Gastroesophageal sphincter (tissue), 4 donors: Measurements from ENCODE around the gene PLCB1. TPM values are rescaled to one million over a fixed set of nuclear protein-coding genes. Genes with fewer than 3 reads are reported as not detected.
"Not testable (repeated sequence)": the region's sequence is repeated elsewhere in the genome, so short reads cannot be mapped to it uniquely, and the experiment has no call there.

Experiments used
- ATAC-seq: fragments of 150-250 bp; one replicate; pipeline ENCODE4 v1.9.1; 2016; ENCODE audit warnings: mild to moderate bottlenecking, moderate library complexity
- H3K27ac ChIP-seq, 4 donors: fragments of 200-600 bp; sonication (generic) in 3 of 4; 1 replicate in 3 of 4; 2 replicates in 1 of 4; pipeline ENCODE4 v1.5.1; 2016 to 2019
- H3K27me3 ChIP-seq: fragments of 200-600 bp; sonication (generic); one replicate; pipeline ENCODE4 v1.5.1; 2019
- H3K36me3 ChIP-seq, 2 donors: fragments of 200-600 bp; sonication (generic); one replicate each; pipeline ENCODE4 v1.5.1; 2019; ENCODE audit warnings: control low read depth in 1 of 2
- H3K4me1 ChIP-seq, 3 donors: fragments of 200-600 bp; sonication (generic); 1 replicate in 2 of 3; 2 replicates in 1 of 3; pipeline ENCODE4 v1.5.1; 2016 to 2019; ENCODE audit warnings: control low read depth in 2 of 3
- H3K4me3 ChIP-seq, 2 donors: fragments of 200-600 bp; sonication (generic); one replicate each; pipeline ENCODE4 v1.5.1; 2019; ENCODE audit warnings: mild to moderate bottlenecking in 1 of 2, moderate library complexity in 1 of 2
- H3K9me3 ChIP-seq, 3 donors: fragments of 200-600 bp; sonication (generic); one replicate each; pipeline ENCODE4 v1.5.1; 2017 to 2019; ENCODE audit warnings: control low read depth in 2 of 3
- EP300 ChIP-seq: sonication (generic); formaldehyde crosslinking; IDR thresholded peaks from one replicate; pipeline ENCODE4 v1.6.1; 2017; ENCODE audit warnings: antibody characterized with exemption, mild to moderate bottlenecking
- POLR2A ChIP-seq, 2 donors: fragments of 450-650 bp; IDR thresholded peaks; one replicate each; pipeline ENCODE4 v1.6.1; 2017; ENCODE audit warnings: antibody characterized with exemption in 2 of 2, mild to moderate bottlenecking in 2 of 2, moderate library complexity in 1 of 2
- POLR2AphosphoS5 ChIP-seq: sonication (generic); formaldehyde crosslinking; IDR thresholded peaks from one replicate; pipeline ENCODE4 v1.6.1; 2017; ENCODE audit warnings: antibody characterized with exemption
- WGBS, 2 donors: methylation state at CpG; one replicate each; pipeline ENCODE4 v1.1.5; 2018; ENCODE audit warnings: low coverage in 1 of 2; 5-methylcytosine and 5-hydroxymethylcytosine counted together
- total RNA-seq, 4 donors: library from RNA; depleted of rRNA; stranded (reverse); fragments of >200 nt; gene quantifications; one replicate each; pipeline ENCODE4 v1.1.0, GENCODE V29; 2016
- TF ChIP-seq, protein P1 (sequence below), 4 experiments: fragments of 200-600 bp in 2 of 4; fragments of 450-650 bp in 2 of 4; sonication (generic) in 1 of 4; IDR thresholded peaks; one replicate each; pipeline ENCODE4 v1.5.1; 2017 to 2019; ENCODE audit warnings: antibody characterized with exemption in 4 of 4, mild to moderate bottlenecking in 2 of 4, moderate library complexity in 2 of 4

PLCB1 gene
- total RNA-seq, 4 donors from 2014 or later: 60.8 to 104 (median 69.0) TPM

DNA sequence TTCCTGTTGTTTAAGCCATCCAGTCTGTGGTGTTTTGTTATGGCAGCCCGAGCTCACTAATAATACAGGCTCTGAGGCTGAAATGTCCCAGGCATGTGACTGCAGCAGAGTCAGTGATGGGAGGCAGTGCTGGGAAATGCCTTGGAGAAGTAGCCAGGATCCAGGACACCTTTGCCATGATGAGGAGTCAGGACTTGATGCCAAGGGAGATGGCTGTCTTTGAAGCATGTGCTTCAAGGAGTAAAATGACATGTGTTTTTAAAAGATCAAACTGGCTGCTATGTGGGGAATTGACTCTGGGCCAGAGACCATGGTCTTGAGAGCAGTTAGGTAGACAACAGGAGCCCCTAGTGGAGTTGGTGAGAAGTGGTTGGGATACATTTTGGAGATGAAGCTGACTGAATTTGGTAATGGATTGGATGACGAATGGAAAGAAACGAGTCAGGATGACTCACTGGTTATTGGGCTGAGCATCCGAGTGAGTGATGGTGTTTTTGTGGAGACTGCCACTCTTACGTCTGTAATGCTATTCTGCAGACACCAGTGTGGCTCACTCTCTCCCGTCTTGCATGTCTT, 322.2 kb downstream of the PLCB1 start:
- Histone ChIP-seq H3K27ac (no peak overlapping the region), H3K9me3 (no peaks in the 10 kb centered on the region), H3K4me1 (peaks cover 6 to 24% (median 6%) of the 10 kb centered on the region in 3 donors), H3K4me3 (no peak overlapping the region), H3K36me3 (no peaks in the 10 kb centered on the region), H3K27me3 (no peaks in the 10 kb centered on the region)
- TF ChIP-seq, protein P1, sequence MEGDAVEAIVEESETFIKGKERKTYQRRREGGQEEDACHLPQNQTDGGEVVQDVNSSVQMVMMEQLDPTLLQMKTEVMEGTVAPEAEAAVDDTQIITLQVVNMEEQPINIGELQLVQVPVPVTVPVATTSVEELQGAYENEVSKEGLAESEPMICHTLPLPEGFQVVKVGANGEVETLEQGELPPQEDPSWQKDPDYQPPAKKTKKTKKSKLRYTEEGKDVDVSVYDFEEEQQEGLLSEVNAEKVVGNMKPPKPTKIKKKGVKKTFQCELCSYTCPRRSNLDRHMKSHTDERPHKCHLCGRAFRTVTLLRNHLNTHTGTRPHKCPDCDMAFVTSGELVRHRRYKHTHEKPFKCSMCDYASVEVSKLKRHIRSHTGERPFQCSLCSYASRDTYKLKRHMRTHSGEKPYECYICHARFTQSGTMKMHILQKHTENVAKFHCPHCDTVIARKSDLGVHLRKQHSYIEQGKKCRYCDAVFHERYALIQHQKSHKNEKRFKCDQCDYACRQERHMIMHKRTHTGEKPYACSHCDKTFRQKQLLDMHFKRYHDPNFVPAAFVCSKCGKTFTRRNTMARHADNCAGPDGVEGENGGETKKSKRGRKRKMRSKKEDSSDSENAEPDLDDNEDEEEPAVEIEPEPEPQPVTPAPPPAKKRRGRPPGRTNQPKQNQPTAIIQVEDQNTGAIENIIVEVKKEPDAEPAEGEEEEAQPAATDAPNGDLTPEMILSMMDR (IDR thresholded peaks at IDR 0.05): peak in 2 of 4 experiments; percentile 32 to 38
- no peak for TF ChIP-seq POLR2A (IDR thresholded peaks at IDR 0.05)
- ATAC-seq: peak; percentile 64
- WGBS, 2 donors: 28 to 36% methylated on average over 6 of the region's 6 CpGs

DNA sequence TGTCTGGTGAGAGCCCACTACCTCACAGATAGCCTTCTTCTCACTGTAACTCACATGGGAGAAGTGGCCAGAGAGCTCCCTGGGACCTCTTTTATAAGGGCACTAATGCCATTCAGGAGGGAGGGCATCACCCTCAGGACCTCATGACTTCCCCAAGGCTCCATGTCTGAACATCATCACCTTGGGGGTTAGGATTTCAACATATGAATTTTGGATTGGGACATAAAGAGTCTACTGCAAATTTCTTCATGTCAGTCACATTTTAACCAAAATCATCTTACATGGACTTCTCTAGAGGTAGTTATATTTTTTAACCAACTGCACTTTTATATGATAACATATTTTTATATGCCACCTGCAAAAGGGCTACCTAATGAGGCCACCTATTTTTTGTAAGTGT, 324.7 kb downstream of the PLCB1 start:
- Histone ChIP-seq H3K4me3 (no peak overlapping the region), H3K4me1 (peaks cover 6 to 21% (median 6%) of the 10 kb centered on the region in 3 donors), H3K9me3 (no peaks in the 10 kb centered on the region), H3K27me3 (no peaks in the 10 kb centered on the region), H3K27ac (no peak overlapping the region), H3K36me3 (no peaks in the 10 kb centered on the region)
- TF ChIP-seq, protein P1 (IDR thresholded peaks at IDR 0.05): no peak
- TF ChIP-seq POLR2A (IDR thresholded peaks at IDR 0.05) (no peak), EP300 (no peak), POLR2AphosphoS5 (no peak)
- no peak for ATAC-seq

GRCh38 chr20:8457978-8458377, 325.9 kb downstream of the PLCB1 start:
- no peak for ATAC-seq
- Histone ChIP-seq H3K4me1 (peaks cover 0 to 14% (median 6%) of the 10 kb centered on the region in 3 donors), H3K9me3 (no peaks in the 10 kb centered on the region), H3K27ac (no peak overlapping the region), H3K4me3 (no peak overlapping the region), H3K36me3 (no peaks in the 10 kb centered on the region), H3K27me3 (no peaks in the 10 kb centered on the region)
- 75 to 87% methylated on average over 4 of the region's 4 CpGs for whole genome bisulfite sequencing, 2 donors
- TF ChIP-seq EP300 (no peak), POLR2A (IDR thresholded peaks at IDR 0.05) (no peak), POLR2AphosphoS5 (no peak)
- TF ChIP-seq, protein P1 (IDR thresholded peaks at IDR 0.05): no peak

DNA sequence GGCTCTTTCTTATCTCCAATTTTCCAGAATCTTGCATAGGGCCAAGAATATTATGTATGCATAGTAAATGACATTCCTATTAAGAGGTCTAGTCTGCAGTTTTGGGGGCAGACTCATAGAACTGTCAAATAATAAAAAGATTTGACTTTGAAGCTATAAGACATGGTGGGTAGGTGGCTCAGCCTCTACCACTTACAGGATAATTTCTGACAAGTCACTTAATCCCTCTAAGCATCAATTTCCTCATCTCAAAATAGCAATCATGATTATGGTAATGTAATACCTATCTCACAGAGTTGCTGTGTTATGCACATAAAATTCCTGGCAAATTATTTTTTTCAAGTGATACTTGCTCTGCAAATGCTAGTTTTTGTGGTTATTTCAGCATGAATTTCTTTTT, 329.1 kb downstream of the PLCB1 start:
- H3K27me3 ChIP-seq: no peaks in the 10 kb centered on the region
- ATAC-seq: no peak
- H3K9me3 ChIP-seq: peaks cover 0 to 8% (median 0%) of the 10 kb centered on the region in 3 donors
- no peak overlapping the region for H3K27ac ChIP-seq
- peaks cover 0 to 6% (median 0%) of the 10 kb centered on the region in 3 donors for H3K4me1 ChIP-seq
- H3K36me3 ChIP-seq: no peaks in the 10 kb centered on the region
- no peak overlapping the region for H3K4me3 ChIP-seq
- TF ChIP-seq POLR2AphosphoS5 (no peak), EP300 (no peak), POLR2A (IDR thresholded peaks at IDR 0.05) (no peak)
- TF ChIP-seq, protein P1 (IDR thresholded peaks at IDR 0.05): no peak

GRCh38 chr20:8464368-8464767, 332.3 kb downstream of the PLCB1 start:
- TF ChIP-seq, protein P1 (IDR thresholded peaks at IDR 0.05): no peak
- no peak for TF ChIP-seq POLR2AphosphoS5
- no peak for TF ChIP-seq EP300
- no peak for TF ChIP-seq POLR2A (IDR thresholded peaks at IDR 0.05)
- no peak for ATAC-seq
- H3K36me3 ChIP-seq: no peaks in the 10 kb centered on the region
- H3K4me1 ChIP-seq: no peaks in the 10 kb centered on the region
- H3K9me3 ChIP-seq: peaks cover 0 to 8% (median 0%) of the 10 kb centered on the region in 3 donors
- no peaks in the 10 kb centered on the region for H3K27me3 ChIP-seq
- no peak overlapping the region for H3K27ac ChIP-seq
- 83 to 100% methylated on average over 1 to 2 of the region's 2 CpGs for WGBS, 2 donors
- H3K4me3 ChIP-seq: no peak overlapping the region

- H3K4me3 ChIP-seq, H3K9me3 ChIP-seq, H3K36me3 ChIP-seq, H3K27ac ChIP-seq, H3K27me3 ChIP-seq, ATAC-seq, H3K4me1 ChIP-seq: not testable (repeated sequence)
- 87 to 100% methylated on average over 2 of the region's 2 CpGs for WGBS, 2 donors
Measured at GRCh38 chr20:8466781-8467180, 334.7 kb downstream of the PLCB1 start.
